Activated CD8-positive, alpha-beta memory T cell treated with anti-CD3 and anti-CD28 coated beads, Interleukin-2, amount 50 U/mL, for 24 hours (primary cell): ENCODE results near the gene DTNBP1.
"Not testable (repeated sequence)": the region's sequence is repeated elsewhere in the genome, so short reads cannot be mapped to it uniquely, and the experiment has no call there.

Experiments used
- DNase-seq: peaks from one replicate; pipeline ENCODE4 v3.0.0-alpha.2; 2020; ENCODE audit errors: extremely low read depth

The DTNBP1 gene

DNA sequence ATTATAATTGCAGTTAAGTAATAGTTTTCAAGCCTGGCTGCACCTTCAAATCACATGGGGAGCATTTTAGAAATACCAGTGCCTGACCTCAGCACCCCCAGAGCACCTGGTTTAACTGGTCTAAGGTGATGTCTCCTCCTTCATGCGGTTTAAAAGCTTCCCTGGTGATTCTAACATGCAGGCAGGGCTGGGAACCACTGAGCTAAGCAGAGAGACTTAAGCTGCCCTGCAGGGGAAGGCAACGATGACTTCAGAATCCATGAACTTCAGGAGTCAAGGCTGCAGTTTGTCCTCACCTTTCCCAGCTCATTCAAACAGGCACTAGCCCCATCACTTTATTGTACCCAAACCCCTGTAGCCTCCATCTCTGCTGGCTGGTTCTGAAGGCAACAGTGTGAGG, 6.1 kb upstream of the DTNBP1 start:
- DNase-seq = no peak

DNA sequence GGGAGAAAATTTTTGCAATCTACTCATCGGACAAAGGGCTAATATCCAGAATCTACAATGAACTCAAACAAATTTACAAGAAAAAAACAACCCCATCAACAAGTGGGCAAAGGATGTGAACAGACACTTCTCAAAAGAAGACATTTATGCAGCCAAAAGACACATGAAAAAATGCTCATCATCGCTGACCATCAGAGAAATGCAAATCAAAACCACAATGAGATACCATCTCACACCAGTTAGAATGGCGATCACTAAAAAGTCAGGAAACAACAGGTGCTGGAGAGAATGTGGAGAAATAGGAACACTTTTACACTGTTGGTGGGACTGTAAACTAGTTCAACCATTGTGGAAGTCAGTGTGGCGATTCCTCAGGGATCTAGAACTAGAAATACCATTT, 4.1 kb upstream of the DTNBP1 start:
- not testable (repeated sequence) for DNase-seq

DNA sequence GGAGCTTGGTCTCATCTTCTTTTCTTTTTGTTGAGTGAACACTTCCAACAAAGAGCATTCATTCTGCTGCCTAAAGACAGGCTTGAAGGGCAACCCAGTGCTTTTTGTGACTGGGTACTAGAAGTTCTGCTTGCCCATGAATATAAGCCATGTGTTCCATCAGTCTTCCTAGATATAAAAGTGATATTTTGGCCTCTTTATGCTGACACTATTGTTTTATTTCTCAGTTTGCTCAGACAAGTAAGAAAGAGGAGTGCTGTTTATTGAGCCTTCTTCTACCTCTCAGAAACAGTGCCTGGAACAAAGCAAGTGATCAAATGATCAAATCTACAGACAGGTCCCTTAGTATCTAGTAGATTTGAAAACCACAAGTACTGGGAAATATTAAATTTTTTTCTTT, 2.4 kb upstream of the DTNBP1 start:
- DNase-seq = no peak

DNA sequence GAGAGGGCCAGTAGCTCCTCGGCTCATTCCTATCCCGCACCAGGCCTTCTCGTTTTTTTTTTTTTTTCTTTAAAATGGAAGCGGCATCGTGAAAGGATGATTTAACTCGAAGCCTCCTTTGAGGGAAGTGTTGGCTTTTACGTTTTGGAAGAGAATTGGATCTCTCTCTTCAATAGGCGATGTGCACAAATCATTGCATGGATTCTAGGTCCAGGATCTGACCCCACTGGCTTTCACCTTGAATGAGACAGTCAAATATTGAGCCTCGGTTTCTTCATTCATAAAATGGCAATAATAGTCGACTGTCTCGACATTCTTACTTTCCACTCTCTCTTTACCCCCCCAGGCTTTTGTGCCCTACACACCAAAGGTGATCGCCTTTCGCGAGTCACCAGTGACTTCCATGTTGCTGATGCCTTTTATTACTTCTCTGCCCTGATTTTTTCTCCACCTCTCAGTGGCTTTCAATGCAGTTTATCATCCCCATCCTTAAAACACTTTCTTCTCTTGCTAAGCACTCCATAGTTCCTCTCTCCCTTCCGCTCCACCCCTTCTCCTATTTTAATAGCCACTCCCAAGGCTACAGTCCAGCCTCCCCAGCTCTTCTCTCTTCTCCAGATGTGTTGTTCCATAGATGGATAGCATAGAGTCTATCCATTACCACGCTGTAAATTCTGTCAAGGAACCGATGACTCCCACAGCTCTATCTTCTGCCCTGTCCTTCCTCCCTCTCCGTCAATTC, 473 bp upstream of the DTNBP1 start:
- no peak for DNase-seq

DNA sequence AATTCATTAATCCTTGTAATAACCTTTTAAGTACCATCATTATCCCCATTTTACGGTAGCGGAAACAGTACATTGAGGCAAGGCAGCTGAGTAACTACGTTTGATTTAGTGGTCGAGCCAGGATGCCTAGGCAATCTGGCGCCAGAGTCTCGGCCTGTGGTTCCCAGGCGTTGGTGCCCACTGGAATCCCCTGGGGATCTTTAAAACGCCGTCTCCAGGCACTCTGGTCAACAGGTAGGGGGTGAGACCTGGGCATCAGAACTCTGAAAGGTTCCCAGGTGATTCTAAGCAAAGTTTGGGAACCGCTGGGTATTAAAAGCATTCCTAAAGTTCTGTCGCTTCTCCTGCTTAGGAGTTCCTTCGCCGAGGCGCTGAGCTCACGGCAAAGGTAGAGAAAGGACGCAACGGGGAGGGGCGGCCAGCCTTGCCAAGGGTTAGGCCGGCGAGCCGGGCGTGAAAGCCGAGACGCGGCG, 939 bp downstream of the DTNBP1 start:
- DNase-seq = no peak

DNA sequence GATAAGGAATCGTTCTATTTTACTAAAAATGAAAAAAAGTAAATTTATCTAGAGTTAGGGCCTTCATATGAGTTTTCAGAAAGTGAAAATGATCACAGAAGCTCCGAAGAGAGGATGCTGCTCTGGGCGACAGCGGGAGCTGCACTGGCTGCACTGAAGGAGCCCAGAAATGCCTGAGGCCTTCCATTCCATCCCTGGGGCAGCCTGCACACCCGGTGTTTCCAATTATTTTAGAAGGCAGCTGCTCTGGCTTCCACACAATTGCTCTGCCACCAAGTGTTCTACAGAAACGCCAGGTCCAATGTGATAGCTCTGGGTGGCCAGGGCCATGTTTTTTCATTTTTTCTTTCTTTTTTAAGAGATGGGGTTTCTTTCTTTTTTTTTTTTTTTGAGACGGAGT, 3.6 kb downstream of the DTNBP1 start:
- no peak for DNase-seq

DNA sequence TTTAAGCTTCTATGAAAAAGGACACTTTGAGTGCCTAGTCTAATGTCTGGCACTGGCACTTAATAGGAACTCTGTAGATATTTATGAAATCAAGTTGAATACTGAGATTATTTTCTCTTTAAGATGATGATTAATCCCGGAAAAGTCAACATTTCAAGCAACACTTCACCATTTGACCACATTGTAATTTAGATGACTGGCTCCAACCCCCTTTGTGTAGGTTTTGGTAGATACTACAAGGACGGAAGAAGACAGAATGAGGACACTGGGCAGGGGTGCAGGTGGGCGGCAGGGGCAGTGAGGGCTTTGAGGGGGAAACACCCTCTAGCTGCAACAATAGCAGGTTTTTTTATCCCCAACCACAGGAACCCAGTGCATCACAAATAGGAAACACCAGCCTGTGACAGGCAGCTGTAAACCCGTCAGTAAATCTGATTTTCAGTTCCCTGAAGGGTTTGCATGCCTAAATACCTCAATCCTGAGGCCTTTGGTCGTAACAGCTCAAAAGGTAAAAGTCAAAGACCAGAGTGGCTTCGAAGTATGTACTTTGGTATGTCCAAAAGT, 4.6 kb downstream of the DTNBP1 start:
- no peak for DNase-seq

DNA sequence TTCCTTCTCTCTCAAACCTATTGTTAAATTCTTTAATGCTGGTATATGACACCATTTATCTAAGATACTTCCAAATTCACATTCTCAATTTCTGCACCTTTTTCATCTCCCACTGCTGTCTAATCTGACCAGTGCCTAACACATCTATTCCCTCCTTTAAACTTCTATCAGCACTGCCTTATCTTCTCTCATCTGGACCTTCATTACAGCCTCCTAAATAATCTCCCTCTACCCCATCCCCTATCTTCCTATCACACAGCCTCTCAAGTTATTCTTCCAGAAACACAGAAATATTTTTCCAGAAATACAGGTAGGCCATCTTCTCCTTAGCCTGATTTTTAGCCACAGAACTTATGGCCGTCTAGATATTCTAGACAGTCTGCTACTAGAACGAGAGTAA, 5.5 kb downstream of the DTNBP1 start:
- no peak for DNase-seq

DNA sequence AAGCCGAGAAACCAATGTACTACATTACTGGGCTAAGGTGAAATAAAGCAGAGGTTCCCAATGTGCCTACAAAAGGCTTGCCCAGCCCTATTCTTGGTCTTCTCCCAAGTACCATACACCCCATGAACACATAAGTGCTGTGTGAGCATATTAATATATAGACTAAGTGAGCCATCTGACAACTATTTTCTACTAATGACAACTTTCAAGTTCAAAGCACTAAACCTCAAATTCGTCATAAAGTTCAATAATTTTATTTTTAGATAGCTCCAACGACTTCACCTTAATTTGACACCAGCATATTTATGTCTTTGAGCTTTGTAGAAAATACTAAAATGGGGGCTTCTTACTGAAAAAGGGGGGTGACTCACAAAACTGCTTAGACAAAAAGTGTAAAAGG, 6.7 kb downstream of the DTNBP1 start:
- no peak for DNase-seq

DNA sequence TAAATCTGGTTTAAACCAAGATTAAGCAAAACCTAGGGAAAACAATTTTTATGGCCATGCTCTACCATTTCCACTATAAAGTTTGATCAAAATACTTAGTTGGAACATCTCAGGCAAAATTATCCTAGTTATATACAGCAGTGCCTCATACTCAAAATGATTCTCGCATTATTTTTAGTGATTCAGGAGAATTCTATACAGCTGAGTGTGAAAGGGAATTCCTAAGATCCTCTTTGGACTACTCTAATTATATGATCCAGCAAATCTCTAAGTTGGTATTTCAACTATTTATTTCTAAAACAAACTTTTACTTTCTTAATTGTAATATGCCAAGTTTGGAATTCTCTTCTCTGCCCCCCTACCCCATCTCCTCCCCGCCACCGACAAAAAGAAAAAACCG, 8.6 kb downstream of the DTNBP1 start:
- DNase-seq = no peak

DNA sequence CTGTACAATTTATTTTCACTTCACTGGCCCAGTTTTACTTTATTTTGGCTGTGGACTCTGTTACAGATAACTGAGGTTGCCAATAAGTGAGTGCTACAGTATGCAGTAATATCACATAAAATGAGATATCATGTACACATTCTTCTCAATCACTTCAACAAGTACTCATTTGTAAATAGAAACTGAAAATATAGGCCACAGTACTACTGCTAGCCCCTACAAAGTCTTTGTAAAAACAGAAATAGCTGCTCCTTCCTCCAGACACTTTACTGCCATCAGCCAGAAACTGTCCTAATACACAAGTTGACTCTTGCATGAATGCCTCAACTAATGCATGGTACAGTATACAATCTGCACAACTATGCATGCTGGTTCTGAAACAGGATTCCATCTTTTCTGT, 9.2 kb downstream of the DTNBP1 start:
- DNase-seq = no peak

DNA sequence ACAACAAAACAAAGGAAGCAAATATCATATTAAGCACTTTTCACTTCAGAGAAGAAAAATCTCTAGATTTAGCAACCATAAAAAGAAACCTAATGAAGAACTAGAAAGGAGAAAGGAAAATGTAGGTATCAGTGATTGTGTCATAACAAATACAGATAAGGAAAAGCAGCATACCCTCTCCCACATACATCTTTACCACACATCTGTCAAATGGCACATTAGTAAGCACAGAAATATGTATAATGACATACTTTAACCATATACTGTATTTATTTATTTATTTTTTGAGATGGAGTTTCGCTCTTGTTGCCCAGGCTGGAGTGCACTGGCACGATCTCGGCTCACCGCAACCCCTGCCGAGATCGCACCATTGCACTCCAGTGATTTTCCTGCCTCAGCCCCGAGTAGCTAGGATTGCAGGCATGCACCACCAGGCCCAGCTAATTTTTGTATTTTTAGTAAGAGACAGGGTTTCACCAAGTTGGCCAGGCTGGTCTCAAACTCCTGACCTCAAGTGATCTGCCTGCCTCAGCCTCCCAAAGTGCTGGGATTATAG, 12.7 kb downstream of the DTNBP1 start:
- not testable (repeated sequence) for DNase-seq

DNA sequence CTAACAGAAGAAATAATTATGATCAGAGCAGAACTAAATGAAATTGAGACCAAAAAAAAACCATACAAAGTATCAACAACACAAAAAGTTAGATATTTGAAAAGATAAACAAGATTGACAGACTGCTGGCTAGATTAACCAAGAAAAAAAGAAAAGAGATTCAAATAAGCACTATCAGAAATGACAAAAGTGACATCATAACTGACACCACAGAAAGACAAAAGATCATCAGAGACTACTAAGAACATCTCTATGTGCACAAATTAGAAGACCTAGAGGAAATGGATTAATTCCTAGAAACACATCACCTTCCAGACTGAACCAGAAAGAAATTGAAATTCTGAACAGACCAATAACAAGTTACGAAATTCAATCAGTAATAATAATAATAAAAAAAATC, 17.9 kb downstream of the DTNBP1 start:
- no peak for DNase-seq

DNA sequence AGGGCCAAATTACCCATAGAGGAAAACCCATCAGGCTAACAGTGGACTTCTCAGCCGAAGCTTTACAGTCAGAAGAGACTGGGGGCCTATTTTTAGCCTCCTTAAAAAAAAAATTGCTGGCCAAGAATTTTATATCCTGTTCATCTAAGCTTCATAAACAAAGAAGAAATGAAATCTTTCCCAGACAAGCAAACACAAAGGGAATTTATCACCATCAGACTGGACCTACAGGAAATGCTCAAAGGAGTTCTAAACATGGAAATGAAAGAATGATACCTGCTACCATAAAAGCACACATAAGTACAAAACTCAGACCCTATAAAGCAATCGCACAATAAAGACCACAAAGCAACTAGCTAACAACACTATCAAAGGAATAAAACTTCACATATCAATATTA, 19.3 kb downstream of the DTNBP1 start:
- no peak for DNase-seq

DNA sequence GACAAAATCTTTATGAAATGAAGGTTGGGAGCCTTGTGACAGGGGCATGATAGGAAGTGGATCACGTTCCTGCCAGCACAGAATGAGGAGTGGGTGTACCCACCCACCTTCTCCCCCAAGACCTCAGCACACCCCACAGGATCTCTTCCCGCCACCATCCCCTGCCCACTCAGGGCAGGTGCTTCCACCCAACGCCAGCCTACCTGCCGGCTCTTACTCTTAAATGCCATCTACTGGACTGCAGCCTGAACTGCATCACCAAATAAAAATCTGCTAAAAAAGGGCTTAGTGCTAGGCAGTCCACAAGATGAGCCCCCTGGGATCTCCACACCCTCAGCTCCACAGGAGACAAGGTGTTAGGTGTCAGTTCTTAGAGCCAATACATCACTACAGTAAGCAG, 20.6 kb downstream of the DTNBP1 start:
- DNase-seq = no peak

DNA sequence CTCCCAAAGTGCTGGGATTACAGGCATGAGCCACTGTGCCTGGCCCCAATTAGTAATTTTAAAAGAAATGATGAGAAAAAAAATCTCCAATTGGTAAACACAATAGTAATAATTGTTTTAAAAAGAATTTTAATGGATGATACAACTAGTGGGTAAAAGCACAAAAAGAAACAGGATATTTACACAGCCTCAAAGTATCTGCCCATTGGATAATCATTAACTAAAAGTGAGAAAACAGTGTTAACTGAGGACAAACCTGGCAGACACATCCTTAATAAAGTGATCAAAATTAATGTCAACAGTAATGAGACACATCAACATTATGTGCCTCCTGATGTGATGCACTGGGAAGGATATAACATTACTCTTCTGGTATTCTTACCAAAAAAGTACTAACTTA, 24.5 kb downstream of the DTNBP1 start:
- no peak for DNase-seq

DNA sequence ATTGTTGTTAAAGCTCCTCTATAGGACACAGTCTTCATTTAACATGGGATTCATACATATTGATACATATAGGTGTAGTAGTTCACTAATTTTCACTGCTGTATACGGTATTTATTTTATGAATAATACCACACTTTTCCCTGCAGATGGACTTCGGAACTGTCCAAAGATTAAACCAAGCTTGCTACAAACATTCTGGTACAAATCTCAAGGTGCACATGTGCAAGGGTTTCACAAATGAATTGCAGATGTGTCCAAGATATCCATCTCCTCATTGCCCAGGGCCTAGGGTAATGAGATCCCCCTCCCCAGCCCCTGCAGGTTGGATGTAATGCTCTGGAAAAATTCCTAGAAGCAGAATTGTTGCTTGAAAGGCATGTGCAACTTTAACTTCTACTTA, 31.4 kb downstream of the DTNBP1 start:
- no peak for DNase-seq

DNA sequence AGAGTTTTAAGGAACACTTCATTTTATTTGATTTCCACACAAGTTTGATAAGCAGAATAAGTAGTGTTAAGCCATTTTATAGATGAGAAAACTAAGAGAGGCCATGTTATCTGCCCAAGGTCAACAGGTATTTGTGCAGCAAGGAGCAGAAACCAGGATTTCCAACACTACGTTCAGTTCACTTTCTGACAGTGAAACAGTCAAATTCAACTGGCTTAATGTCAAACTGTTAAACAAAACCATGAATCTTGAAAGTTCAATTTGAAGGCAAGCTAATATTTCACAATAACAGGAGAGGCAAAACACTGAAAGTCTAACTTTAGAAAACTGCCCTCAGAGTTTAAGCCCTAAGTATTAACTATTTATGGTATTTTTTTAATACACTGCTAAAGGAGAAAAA, 32.6 kb downstream of the DTNBP1 start:
- no peak for DNase-seq

DNA sequence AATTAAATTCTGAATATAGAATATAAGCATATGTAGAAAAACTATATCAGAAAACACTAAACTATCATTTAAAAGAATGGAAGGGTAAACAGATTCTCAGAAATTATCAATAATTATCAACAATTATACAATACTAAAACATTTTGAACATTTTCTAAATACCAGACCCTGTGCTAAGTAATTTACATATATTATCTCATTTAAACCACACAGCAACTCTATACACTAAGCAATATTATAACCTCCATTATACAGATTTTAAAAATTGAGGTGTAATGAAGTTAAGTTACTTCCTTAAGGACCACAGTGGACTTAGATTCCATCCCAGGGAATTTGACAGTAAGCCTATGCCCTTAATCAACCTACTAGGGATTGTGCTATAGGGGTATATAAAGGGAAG, 33.3 kb downstream of the DTNBP1 start:
- DNase-seq = no peak

DNA sequence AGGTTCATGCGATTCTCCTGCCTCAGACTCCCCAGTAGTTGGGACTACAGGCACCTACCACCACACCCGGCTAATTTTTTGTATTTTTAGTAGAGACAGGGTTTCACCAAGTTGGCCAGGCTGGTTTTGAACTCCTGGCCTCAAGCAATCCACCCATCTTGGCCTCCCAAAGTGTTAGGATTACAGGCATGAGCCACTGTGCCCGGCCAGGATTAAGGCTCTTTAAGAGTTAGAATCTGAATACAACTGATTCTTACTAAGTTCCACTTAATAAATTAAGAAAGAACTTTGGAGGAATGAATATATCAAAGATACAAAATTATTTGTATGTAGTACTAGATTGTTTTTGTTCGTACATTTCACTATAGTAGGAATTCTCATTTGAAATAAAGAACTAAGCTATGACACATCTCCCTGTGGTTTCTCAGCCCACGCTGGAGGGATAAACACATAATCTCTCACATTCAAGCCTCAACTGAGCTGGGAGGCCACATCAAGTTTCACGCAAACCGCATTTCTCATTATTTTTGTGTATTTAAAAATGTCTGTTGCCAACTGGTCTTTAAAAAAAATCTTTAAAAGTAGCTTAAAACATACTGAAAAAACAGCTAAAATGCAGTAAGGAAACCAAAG, 34.2 kb downstream of the DTNBP1 start:
- DNase-seq = peak; percentile 44

DNA sequence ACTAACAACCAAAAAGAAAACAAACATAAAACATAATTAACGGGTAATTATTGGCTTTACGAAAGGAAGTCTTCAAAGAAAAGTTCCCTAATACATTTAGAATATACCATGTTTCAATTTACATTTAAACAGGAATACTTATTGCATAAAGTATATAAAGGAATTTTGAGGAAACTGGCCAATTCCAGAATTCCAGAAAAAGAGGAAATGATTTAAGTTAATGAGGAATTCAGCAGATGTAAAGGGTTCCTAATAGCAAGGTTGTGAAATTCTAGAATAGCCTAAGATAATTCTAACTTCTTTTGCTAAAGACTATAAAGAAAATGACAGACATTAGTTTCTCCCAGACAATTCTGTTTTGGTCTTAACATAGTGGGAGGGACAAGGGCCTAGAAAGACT, 35.0 kb downstream of the DTNBP1 start:
- no peak for DNase-seq

DNA sequence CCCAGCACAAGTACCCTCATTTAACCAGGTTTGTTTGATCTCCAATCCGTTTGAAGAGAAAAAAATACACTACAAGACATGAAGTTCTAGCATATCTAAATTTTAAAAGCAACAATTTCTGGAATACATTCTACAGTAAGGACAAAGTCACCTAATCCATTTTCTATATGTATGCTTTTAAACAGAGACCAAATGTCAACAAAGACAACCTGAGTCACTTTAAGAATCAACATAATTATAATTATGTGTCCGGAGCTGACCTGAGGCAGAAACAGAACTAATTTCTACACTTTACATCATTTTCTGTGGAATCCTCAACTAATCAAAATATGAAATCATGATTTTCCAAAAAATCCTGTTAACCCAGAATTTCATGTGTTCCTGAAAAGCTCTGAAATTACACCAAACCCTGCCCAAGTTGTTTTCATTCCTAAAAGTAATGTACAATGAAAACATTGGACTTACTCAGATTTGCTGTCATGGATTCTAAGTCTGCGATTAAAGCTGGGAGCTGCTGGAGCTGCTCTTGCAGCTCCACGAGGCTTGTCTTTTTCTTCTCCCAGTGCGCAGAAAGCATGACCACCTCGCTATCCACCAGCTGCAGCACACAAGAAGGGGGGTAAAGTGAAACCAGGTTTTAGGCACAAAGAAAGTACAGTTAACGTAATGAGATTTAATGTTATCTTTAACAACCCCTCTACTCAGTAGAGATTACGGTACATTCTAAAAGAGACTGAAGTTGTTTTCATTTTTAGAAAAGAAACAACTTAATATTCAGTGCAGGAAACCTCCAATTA, 35.8 kb downstream of the DTNBP1 start:
- no peak for DNase-seq
